Prostate gland (tissue), 2 donors: ENCODE data around the gene DMD.

ENCODE experiments used
- POLR2A ChIP-seq: fragments of 450-650 bp; IDR thresholded peaks from one replicate; pipeline ENCODE4 v1.6.1; 2016; ENCODE audit warnings: antibody characterized with exemption, mild to moderate bottlenecking
- POLR2AphosphoS5 ChIP-seq: sonication (generic); formaldehyde crosslinking; IDR thresholded peaks from one replicate; pipeline ENCODE4 v1.6.1; 2017; ENCODE audit warnings: antibody characterized with exemption
- TF ChIP-seq, protein P1 (sequence below), 4 experiments: fragments of 200-600 bp in 2 of 4; fragments of 450-650 bp in 2 of 4; sonication (generic) in 2 of 4; IDR thresholded peaks; 1 replicate in 3 of 4; 2 replicates in 1 of 4; pipeline ENCODE4 v1.5.1; 2016 to 2019; ENCODE audit warnings: antibody characterized with exemption in 4 of 4, mild to moderate bottlenecking in 2 of 4, moderate library complexity in 2 of 4

DNA sequence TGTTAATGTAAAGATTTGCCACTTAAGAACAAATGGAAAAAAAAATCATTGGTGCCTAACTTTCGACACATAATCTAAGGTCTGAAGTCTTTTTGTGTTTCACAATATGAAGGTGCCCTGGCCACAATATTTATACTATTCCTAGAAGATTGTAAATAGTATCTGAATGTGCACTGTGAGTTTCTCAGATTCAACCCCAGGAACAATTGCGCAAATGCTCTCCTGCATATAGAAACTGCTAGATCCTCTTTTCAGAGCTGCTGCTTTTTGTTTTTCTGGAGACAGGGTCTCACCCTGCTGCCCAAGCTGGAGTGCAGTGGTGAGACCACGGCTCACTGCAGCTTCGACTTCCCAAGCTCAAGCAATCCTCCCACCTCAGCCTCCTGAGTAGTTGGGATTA, 1659.4 kb downstream of the DMD start:
- no peak for TF ChIP-seq POLR2A
- TF ChIP-seq, protein P1, sequence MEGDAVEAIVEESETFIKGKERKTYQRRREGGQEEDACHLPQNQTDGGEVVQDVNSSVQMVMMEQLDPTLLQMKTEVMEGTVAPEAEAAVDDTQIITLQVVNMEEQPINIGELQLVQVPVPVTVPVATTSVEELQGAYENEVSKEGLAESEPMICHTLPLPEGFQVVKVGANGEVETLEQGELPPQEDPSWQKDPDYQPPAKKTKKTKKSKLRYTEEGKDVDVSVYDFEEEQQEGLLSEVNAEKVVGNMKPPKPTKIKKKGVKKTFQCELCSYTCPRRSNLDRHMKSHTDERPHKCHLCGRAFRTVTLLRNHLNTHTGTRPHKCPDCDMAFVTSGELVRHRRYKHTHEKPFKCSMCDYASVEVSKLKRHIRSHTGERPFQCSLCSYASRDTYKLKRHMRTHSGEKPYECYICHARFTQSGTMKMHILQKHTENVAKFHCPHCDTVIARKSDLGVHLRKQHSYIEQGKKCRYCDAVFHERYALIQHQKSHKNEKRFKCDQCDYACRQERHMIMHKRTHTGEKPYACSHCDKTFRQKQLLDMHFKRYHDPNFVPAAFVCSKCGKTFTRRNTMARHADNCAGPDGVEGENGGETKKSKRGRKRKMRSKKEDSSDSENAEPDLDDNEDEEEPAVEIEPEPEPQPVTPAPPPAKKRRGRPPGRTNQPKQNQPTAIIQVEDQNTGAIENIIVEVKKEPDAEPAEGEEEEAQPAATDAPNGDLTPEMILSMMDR (IDR thresholded peaks at IDR 0.05), result no peak
- TF ChIP-seq POLR2AphosphoS5, result no peak
